HS-5 (cell line): ENCODE results near the gene KCNE5.
"Not testable (repeated sequence)": the region's sequence is repeated elsewhere in the genome, so short reads cannot be mapped to it uniquely, and the experiment has no call there.

ENCODE experiments used
- DNase-seq: peaks from one replicate; pipeline ENCODE4 v3.0.0-alpha.2; 2012; ENCODE audit warnings: low read depth

KCNE5 gene

DNA sequence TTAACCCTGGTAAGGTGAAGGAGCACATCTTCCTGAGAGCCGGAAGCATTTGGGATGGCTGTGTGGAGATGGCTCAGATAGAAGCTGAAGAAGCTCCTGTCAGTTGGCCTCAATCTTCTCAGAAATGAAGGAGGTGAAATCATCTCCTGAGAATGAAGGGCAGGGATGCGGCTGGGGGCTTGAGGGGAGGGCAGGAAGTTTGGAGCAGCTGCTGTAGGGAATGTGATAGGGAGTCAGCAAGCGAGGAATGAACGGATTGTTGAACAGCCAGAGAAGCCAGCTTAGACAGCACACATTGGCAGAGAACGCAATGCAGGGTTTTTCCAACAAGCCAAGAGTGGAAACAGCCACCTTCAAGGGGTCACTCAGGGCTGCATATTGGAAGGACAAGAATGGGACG is 10.0 kb downstream of the KCNE5 start:
- no peak for DNase-seq

DNA sequence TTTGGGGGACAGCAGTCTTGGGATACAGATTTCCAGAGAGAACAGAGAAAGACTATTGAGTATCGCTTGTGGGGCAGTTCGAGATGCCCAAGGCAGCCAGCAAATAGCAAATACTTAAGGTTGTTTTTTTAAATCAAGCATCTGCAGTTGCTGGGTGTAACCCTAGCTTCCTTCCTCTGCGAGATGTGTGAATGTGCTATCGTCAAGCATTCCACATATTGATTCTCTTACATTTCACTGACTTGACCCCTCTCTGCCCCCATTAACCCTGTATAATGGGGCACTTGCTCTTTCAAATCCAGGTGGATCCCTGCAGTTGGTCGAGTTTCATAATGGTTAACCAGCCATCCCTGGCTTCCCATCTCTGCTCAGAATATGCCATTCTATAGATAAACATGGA is 23.5 kb downstream of the KCNE5 start:
- no peak for DNase-seq

DNA sequence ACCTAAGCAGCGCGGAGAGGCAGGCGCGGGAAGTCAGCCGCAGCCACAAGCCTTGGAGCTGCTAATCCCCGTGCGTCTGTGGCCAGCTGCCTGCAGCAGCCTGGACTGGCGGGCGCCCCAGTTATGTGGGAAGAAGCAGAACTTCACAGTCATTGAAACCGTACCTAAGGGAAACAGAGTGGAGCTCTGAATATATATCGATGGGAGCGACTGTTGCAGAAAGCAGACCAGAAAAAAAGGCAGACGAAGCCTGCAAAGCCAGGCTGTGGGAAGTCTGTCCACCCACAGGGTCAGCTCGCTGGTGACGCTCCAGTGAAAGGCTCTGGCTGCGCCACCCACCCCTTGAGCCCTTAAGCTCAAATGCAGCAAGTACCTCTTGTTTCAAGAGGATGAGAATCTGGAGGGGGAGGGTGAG is 24.7 kb downstream of the KCNE5 start:
- DNase-seq = no peak

DNA sequence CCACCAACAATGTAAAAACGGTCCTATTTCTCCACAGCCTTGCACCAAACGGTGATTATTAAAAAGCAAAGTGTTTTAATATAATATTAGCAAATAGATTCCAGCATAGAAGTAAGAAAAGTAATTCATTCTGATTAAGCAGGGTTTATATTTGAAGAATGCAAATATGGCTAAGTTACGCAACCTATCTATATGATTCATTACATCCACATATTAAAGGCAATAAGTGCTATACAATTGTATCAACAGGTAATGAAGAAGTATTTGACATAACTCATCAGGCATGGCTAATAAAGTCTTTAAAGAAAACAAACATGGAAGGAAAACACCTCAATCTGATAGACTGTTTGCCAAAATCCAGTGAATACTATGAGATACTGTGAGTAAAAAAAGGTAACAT is 29.0 kb downstream of the KCNE5 start:
- DNase-seq = no peak

DNA sequence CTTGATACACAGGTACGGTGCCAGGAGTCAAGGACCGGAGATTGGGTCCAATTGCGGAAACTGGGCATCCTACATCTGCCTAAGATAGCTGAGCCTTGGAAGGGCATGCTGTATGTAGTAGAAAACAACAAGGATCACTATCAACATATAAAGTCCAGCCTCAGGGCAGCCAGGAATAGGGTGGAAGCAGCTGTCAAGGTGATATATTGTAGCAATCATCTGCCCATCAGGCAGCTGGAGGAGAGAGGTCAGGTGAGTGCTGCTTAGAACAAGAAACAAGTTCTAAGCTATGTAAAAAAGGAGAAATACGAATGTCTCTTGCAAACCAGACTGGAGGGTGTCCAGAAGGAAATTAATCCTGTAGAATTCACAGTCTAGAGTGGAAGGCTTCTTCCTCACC is 34.8 kb downstream of the KCNE5 start:
- no peak for DNase-seq

DNA sequence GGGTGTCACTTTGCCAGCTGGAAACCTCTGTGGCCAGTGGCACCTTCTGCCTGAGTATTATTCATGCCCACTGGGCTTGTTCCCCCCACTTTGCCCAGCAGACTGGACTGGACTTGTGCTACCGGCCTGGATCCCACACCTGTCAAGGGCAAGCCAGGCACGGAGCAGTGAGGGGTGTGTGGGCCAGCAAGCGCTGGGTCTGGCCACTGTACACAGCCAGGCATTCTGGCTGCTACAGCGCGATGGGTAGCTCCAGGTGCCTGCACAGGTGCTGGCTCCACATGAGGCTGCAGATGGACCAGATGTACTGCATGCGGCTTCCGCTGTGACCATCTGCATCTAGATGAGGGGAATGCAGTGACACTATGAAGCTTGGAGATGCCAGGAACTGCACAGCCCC is 39.5 kb downstream of the KCNE5 start:
- no peak for DNase-seq

DNA sequence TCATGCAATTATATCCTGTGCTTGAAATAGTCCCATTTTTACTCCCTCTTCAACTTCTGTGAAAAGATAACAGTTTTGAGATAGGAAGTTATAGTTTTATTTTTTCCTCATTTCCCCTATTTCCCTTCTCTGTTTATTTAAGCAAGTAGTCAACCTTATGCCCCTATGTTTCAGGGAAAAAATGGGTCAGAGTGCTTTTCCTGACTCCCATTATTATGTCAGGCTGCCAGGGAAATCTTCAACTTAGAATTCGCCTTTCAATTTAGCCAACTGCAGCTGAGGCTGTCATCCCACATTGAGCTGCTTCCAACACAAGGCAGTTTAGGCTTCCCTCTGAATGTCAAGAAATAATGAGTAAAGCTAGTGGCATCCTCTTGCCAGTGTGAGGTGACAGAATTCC is 46.1 kb downstream of the KCNE5 start:
- DNase-seq = no peak

DNA sequence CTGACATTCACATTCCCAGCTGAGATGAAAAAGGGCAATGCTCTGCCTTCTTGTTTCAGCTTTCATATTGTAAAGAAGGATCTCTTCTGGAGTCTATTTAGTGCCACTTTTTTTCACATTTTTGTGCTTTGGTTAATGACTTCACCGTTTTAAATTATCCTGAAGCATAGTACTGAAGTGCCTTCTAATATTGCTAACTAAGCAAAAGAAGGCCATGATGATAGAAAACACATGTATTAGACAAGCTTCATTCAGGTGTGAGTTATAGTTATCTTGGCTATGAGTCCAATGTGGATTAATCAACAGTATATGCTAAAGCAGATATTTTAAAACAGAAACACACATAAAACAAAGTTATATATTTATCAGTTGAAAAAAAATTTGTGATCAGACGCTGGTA is 47.9 kb downstream of the KCNE5 start:
- DNase-seq = no peak

DNA sequence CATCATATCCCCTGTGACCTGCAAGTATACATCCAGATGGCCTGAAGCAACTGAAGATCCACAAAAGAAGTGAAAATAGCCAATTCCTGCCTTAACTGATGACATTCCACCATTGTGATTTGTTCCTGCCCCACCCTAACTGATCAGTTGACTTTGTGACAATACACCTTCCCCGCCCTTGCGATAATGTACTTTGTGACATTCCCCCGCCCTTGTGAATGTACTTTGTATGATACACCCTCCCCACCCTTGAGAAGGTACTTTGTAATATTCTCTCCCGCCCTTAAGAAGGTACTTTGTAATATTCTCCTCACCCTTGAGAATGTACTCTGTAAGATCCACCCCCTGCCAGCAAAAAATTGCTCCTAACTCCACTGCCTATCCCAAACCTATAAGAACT is 48.9 kb downstream of the KCNE5 start:
- DNase-seq = not testable (repeated sequence)
